GM18951 (cell line): ENCODE results near the gene RYR3.

Source experiments
- POLR2A ChIP-seq: IDR thresholded peaks from 4 replicates; pipeline ENCODE4 v1.6.1; 2011; ENCODE audit warnings: mild to moderate bottlenecking; ENCODE audit not compliant: insufficient read length, insufficient read depth; ENCODE audit errors: extremely low read depth
- in situ Hi-C: fragments of 300-500 bp; cut with MboI; formaldehyde crosslinking; loops from one replicate; pipeline ENCODE4 v1.12.0; 2022; ENCODE audit warnings: low sequenced_read_pairs, mixed read lengths, inconsistent platforms; ENCODE audit not compliant: unreplicated experiment

The RYR3 gene

GRCh38 chr15:33377204-33377603 lies 66.4 kb downstream of the RYR3 start:
- in situ Hi-C loops: no loop called here
- no peak for TF ChIP-seq POLR2A

- no peak for TF ChIP-seq POLR2A
- in situ Hi-C loops: no loop called here
These were observed 68.2 kb downstream of the RYR3 start for GRCh38 chr15:33378866-33379480.

GRCh38 chr15:33380406-33380805 lies 69.6 kb downstream of the RYR3 start:
- in situ Hi-C loops: no loop called here
- TF ChIP-seq POLR2A: no peak

GRCh38 chr15:33382491-33382890 lies 71.7 kb downstream of the RYR3 start:
- in situ Hi-C loops: no loop called here
- TF ChIP-seq POLR2A: no peak

GRCh38 chr15:33384307-33384706 lies 73.5 kb downstream of the RYR3 start:
- no peak for TF ChIP-seq POLR2A
- in situ Hi-C loops: no loop called here

- no peak for TF ChIP-seq POLR2A
- in situ Hi-C loops: no loop called here
These were observed 81.7 kb downstream of the RYR3 start for GRCh38 chr15:33392453-33392852.

GRCh38 chr15:33393546-33393945 lies 82.8 kb downstream of the RYR3 start:
- no peak for TF ChIP-seq POLR2A
- in situ Hi-C loops: no loop called here

GRCh38 chr15:33395321-33395720 lies 84.6 kb downstream of the RYR3 start:
- in situ Hi-C loops: no loop called here
- no peak for TF ChIP-seq POLR2A

- in situ Hi-C loops: no loop called here
- TF ChIP-seq POLR2A: no peak
These were observed 85.1 kb downstream of the RYR3 start for GRCh38 chr15:33395846-33396245.

- in situ Hi-C loops: no loop called here
These were observed 85.7 kb downstream of the RYR3 start for GRCh38 chr15:33396475-33396874.

GRCh38 chr15:33398555-33398954 lies 87.8 kb downstream of the RYR3 start:
- no peak for TF ChIP-seq POLR2A
- in situ Hi-C loops: no loop called here

More at GRCh38 chr15:33396475-33396874, 85.7 kb downstream of the RYR3 start:
- no peak for TF ChIP-seq POLR2A

- no peak for TF ChIP-seq POLR2A
- in situ Hi-C loops: no loop called here
These were observed 90.2 kb downstream of the RYR3 start for GRCh38 chr15:33400941-33401340.

- in situ Hi-C loops: no loop called here
These were observed 91.8 kb downstream of the RYR3 start for GRCh38 chr15:33402600-33402999.

GRCh38 chr15:33405096-33405495 lies 94.3 kb downstream of the RYR3 start:
- in situ Hi-C loops: no loop called here
- no peak for TF ChIP-seq POLR2A

More at GRCh38 chr15:33402600-33402999, 91.8 kb downstream of the RYR3 start:
- no peak for TF ChIP-seq POLR2A
